ENCODE results near the gene AOC3. TPM values are rescaled to one million over a fixed set of nuclear protein-coding genes. Genes with fewer than 3 reads are reported as not detected.

AOC3 gene
- polyA plus RNA-seq, 3 donors: 0.85 TPM; not detected in 2

GRCh38 chr17:42819939-42820535 lies 31.0 kb upstream of the AOC3 start:
- Mint-ChIP-seq H3K4me3 (no peak overlapping the region), H3K4me1 (peaks cover 10% of the 10 kb centered on the region), H3K27me3 (ENCODE audit: low read depth in 3 of 3) (peaks cover 0 to 2% (median 0%) of the 10 kb centered on the region in 3 donors), H3K9me3 (peaks cover 0 to 2% (median 0%) of the 10 kb centered on the region in 7 donors), H3K36me3 (peaks cover 59 to 77% of the 10 kb centered on the region in 2 donors), H3K27ac (peak overlapping the region in 2 of 7 donors; percentile 21 to 55)
- peak; percentile 49 to 67 (median 54) for DNase-seq
- Histone ChIP-seq H3K27me3 (ENCODE audit: control insufficient read depth in 2 of 2, insufficient read depth in 2 of 2, low read length in 2 of 2) (no peaks in the 10 kb centered on the region), H3K79me2 (ENCODE audit: insufficient read depth, low read length) (peaks cover 34% of the 10 kb centered on the region), H3K4me2 (replicated peaks; ENCODE audit: extremely low read depth, low read length, poor library complexity, severe bottlenecking) (no peak overlapping the region), H3K4me3 (replicated peaks in 1 of 3; ENCODE audit: low read depth in 2 of 3, low read length in 3 of 3) (no peak overlapping the region), H3K9me3 (replicated peaks in 1 of 2; ENCODE audit: control insufficient read depth in 1 of 2, insufficient read depth in 1 of 2, low read length in 2 of 2) (no peaks in the 10 kb centered on the region), H3K9ac (ENCODE audit: insufficient read depth, low read length, poor library complexity, severe bottlenecking) (no peak overlapping the region), H3K4me1 (ENCODE audit: control insufficient read depth in 1 of 2, insufficient read depth in 2 of 2, low read length in 2 of 2) (peaks cover 10 to 19% of the 10 kb centered on the region in 2 donors), H2AFZ (ENCODE audit: insufficient read depth, low read depth, low read length, poor library complexity, severe bottlenecking) (no peak overlapping the region), H4K20me1 (ENCODE audit: insufficient read depth, low read length) (peaks cover 13% of the 10 kb centered on the region), H3K27ac (ENCODE audit: low read depth in 1 of 2, low read length in 2 of 2) (no peak overlapping the region), H3K36me3 (replicated peaks in 1 of 2; ENCODE audit: control insufficient read depth in 1 of 2, insufficient read depth in 2 of 2, low read length in 2 of 2) (peaks cover 63 to 73% of the 10 kb centered on the region in 2 donors)
- intact Hi-C loops (cut with micrococcal nuclease): loop anchor here in 1 of 2 donors (5.0 kb wide), 1 partner anchor 48 kb away; the partner anchor contains the start of gene VPS25
- no CpG with 5 or more reads among the region's 2 CpGs for WGBS (ENCODE audit: insufficient coverage)
- TF ChIP-seq, protein P1, sequence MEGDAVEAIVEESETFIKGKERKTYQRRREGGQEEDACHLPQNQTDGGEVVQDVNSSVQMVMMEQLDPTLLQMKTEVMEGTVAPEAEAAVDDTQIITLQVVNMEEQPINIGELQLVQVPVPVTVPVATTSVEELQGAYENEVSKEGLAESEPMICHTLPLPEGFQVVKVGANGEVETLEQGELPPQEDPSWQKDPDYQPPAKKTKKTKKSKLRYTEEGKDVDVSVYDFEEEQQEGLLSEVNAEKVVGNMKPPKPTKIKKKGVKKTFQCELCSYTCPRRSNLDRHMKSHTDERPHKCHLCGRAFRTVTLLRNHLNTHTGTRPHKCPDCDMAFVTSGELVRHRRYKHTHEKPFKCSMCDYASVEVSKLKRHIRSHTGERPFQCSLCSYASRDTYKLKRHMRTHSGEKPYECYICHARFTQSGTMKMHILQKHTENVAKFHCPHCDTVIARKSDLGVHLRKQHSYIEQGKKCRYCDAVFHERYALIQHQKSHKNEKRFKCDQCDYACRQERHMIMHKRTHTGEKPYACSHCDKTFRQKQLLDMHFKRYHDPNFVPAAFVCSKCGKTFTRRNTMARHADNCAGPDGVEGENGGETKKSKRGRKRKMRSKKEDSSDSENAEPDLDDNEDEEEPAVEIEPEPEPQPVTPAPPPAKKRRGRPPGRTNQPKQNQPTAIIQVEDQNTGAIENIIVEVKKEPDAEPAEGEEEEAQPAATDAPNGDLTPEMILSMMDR (IDR thresholded peaks at IDR 0.05): peak; percentile 91

DNA sequence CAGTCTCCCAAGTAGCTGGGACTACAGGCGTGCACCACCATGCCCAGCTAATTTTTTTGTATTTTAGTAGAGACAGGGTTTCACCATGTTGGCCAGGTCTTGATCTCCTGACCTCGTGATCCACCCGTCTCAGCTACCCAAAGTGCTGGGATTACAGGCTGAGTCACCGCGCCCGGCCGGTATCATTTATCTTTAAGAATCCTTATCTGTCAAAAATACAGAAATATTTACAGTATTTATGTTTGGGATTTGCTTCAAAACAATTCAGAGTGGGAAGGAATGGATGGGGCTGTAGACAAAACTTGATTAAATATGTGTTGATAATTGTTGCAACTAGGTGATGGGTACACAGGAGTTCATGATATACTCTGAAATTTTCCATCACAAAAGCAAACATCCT lies 29.8 kb upstream of the AOC3 start:
- H3K27me3 ChIP-seq (ENCODE audit: control insufficient read depth in 2 of 2, insufficient read depth in 2 of 2, low read length in 2 of 2): no peaks in the 10 kb centered on the region
- H3K36me3 ChIP-seq (replicated peaks in 1 of 2; ENCODE audit: control insufficient read depth in 1 of 2, insufficient read depth in 2 of 2, low read length in 2 of 2): peaks cover 52 to 62% of the 10 kb centered on the region in 2 donors
- H4K20me1 ChIP-seq (ENCODE audit: insufficient read depth, low read length): peaks cover 9% of the 10 kb centered on the region
- DNase-seq: no peak
- Mint-ChIP-seq H3K9me3 (peaks cover 0 to 2% (median 0%) of the 10 kb centered on the region in 7 donors), H3K27me3 (ENCODE audit: low read depth in 3 of 3) (peaks cover 0 to 2% (median 0%) of the 10 kb centered on the region in 3 donors), H3K4me3 (no peak overlapping the region), H3K4me1 (peaks cover 10% of the 10 kb centered on the region), H3K36me3 (peaks cover 48 to 65% of the 10 kb centered on the region in 2 donors), H3K27ac (no peak overlapping the region)
- H2AFZ ChIP-seq (ENCODE audit: insufficient read depth, low read depth, low read length, poor library complexity, severe bottlenecking): no peak overlapping the region
- peaks cover 34% of the 10 kb centered on the region for H3K79me2 ChIP-seq (ENCODE audit: insufficient read depth, low read length)
- H3K4me3 ChIP-seq (replicated peaks in 1 of 3; ENCODE audit: low read depth in 2 of 3, low read length in 3 of 3): no peak overlapping the region
- no peak overlapping the region for H3K27ac ChIP-seq (ENCODE audit: low read depth in 1 of 2, low read length in 2 of 2)
- H3K4me1 ChIP-seq (ENCODE audit: control insufficient read depth in 1 of 2, insufficient read depth in 2 of 2, low read length in 2 of 2): peaks cover 10 to 19% of the 10 kb centered on the region in 2 donors
- intact Hi-C loops (cut with micrococcal nuclease): loop anchor here in 1 of 2 donors (5.0 kb wide), 1 partner anchor 49 kb away; the partner anchor contains the start of gene VPS25
- H3K9ac ChIP-seq (ENCODE audit: insufficient read depth, low read length, poor library complexity, severe bottlenecking): no peak overlapping the region
- WGBS (ENCODE audit: insufficient coverage): no CpG with 5 or more reads among the region's 7 CpGs
- no peak overlapping the region for H3K4me2 ChIP-seq (replicated peaks; ENCODE audit: extremely low read depth, low read length, poor library complexity, severe bottlenecking)
- H3K9me3 ChIP-seq (replicated peaks in 1 of 2; ENCODE audit: control insufficient read depth in 1 of 2, insufficient read depth in 1 of 2, low read length in 2 of 2): no peaks in the 10 kb centered on the region
- TF ChIP-seq, protein P1 (IDR thresholded peaks at IDR 0.05): no peak

Data from CD14-positive monocyte (primary cell).